Dermis blood vessel endothelial cell (primary cell): ENCODE data around the gene TNFRSF1A. TPM values are rescaled to one million over a fixed set of nuclear protein-coding genes. Genes with fewer than 3 reads are reported as not detected.
A peak's percentile ranks its signal among the peaks of the same experiment; 100 is the strongest.

ENCODE experiments used
- DNase-seq: peaks from one replicate; pipeline ENCODE4 v3.0.0; 2010
- total RNA-seq: library from RNA; depleted of rRNA; stranded (reverse); fragments of >200 nt; gene quantifications from 2 replicates; pipeline ENCODE4 v1.2.3, GENCODE V29; 2014

Gene TNFRSF1A
- total RNA-seq, 1 donor from 2014 or later: 67.6 TPM

DNA sequence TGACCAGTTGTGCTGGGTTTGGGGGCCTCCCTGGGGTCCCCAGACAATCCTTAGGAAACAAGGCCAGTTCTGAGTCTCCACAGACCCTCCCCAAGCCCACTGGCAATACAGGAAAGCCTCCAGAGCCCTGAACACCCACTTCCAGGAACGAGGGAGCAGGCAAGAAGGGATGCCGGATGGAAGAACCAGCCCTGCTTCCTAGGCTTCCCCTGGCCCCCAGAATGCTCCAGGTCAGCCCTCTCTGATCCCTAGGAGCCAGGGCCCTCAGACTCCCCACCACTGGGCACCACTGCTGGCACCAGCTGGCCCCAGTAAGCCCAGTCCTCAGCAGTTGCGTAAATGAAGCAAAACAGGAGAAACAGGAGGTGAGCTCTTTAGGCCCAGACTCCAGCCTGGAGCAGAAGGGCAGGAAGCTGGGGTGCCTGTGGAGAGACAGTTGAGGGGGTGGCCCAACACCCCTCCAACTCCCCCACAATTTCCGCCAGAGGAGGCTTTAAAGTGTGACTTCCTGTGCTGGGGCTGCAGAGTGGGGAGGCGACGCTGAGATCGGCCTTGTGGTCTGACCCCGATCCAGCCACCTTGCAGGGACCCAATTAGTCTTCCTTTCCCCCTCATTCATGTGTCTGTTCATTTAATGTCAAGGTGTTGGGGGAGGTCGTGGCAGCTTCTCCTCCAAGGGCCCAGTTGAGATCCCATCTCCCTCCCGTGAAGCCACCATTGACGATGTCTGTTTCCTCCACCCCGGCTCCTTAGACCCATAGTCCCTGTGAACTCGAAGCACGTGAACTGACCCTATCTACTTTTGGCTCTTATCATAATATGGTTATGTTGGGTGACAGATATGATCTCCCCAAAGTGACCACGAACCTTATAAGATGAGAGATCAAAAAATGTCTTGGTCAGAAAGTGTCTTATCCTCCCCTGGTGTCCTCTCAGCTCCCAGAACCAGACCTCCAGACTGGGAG lies 4.7 kb downstream of the TNFRSF1A start:
- no peak for DNase-seq

DNA sequence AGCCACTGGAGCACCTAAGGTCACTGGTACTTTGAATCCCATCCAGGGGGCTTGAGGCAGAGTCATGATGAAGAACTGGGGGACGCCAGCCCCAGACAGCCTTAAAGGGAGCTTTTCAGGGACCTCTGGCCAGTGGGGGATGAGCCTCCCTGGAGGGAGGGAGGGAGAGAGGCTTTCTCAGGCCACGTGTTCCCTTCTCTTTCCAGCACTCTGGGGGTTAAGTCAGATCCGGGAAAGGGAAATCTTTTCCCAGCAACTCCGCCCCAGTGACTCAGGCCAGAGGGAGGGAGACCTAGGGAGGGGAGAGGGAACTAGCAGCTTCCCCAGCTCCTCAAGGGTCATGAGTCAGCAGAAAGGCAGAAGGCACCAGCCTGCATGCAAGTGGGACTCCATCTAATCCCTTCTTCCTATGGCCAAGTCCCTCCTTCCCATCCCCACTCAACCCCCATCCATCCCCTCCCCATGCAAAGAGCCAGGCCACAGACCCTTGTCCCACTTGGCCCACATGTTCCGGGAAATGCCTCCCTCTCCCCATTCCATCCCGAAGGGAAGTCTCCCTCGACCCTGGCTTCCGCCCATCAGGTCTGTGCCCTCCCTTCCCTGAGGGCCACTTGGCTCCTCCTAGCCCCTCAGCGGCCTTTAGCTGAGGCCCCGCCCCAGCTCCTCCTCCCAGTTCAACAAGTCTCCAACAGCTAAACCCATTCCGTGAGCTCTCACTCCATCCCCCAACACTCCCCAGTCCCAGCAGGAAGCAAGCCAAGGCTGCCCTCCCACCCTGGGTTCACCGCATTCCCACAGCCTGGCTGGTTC lies 5.6 kb downstream of the TNFRSF1A start:
- DNase-seq: peak; percentile 99

DNA sequence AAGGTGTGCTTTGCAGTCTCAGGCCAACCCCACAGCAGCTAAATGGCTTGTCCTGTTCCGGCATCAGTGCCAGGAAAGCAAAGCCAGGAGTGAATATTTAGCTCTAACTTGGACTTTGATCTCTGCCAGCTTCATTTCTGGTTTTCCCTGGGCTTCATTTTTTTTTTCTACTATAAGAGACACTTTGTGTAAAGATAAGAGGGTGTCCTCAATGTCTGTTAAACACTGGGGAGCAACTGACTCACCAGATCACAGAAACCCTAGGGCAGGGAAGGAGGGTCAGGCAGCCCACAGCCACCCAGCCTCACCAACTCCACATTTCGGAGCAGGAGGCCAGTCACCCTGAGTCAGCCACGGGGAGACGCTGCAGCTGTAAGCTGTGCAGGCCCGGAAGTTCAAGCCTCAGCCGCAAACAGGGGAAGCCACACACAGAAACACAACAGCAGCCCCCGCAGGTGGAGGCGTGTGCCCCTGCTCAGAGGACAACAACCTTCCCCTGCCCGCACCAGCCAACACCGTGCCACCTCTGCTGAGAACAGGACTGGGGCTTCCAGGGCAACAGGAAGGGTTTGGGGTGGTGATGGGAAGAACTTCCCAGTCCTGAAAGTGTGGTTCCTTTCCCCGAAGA lies 6.3 kb downstream of the TNFRSF1A start:
- DNase-seq: peak; percentile 88

DNA sequence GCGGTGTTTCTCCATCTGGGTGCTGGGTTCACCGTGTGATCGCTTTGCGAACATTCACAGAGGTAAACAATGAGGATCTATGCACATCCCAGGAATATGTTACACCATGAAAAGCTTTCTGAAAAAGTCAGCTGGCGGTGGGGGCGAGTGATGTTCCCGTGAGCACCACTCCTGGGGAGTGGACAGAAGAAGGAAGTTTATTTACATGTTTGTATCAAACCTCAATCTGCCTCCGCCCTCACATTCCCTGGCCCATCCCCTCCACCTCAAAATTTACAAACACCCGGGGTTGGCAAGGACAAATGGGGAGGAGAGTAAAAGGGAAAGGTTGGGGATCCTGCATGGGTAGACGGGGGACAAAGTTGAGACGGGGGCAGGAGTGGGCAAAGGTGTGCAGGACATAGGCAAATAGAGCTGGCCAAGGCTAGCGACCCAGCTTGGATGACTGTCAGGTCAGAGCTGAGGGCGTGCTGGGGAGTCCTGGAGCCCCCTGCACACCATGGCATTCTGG lies 6.9 kb downstream of the TNFRSF1A start:
- no peak for DNase-seq

DNA sequence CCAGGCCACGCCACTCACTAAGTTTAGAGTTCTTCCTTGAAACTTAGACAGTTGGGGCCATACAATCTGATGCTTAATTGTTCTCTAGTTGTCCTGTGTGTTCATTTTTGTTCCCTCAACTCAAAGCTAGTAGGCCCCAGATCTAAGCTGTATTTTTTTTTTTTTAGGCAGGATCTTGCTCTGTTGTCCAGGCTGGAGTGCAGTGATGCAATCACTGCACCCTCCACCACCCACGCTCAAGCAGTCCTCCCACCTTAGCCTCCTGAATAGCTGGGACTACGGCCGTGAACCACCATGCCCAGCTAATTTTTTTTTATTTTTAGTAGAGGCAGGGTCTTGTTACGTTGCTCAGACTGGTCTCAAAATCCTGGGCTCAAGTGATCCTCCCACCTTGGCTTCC lies 7.5 kb downstream of the TNFRSF1A start:
- DNase-seq: no peak

DNA sequence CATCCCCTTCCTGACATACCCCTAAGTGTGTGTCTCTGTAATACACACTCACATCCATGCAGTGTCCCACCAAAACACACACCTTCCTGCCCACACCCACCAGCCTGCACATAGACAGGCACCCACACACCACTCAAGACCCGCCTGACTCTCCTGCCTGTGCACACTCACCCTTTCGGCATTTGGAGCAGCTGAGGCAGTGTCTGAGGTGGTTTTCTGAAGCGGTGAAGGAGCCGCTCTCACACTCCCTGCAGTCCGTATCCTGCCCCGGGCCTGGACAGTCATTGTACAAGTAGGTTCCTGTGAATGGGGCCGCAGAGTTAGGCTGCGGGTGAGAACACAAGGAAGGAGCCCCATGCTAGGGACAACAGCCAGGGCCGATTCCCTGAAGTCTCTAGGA lies 8.3 kb downstream of the TNFRSF1A start:
- no peak for DNase-seq

DNA sequence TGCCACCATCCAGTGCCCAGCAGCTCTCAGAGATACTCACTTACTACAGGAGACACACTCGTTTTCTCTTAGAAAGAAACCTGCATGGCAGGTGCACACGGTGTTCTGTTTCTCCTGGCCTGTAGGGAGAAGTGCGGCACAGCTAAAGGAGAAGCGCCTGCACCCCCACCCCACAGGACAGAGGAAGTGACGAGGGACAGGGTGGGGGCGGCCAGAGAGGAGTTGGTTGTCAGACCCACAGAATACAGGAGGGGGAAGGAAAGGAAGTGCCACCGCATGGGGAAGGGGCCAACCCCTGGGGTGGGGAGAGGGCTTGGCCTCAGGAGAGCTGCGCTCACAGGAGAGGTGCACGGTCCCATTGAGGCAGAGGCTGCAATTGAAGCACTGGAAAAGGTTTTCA lies 8.8 kb downstream of the TNFRSF1A start:
- no peak for DNase-seq

DNA sequence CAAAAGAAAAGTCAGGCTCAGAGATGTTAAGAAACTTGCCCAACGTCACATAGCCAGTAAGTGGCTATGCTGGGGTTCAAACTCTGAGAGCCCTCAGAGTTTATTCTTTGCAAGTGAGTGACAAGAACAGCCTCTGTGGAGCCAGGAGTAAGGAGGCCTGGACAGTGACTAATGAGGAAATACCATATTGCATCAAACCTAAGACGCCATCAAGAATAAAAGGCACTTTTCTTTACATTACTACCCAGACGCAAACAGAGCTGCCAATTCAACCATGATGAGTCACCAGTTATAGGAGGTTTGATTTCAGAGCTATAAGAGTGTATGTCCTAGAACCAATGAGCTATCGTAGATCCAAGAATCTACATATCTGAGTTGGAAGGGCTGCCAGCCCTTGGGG lies 9.4 kb downstream of the TNFRSF1A start:
- peak; percentile 36 for DNase-seq

DNA sequence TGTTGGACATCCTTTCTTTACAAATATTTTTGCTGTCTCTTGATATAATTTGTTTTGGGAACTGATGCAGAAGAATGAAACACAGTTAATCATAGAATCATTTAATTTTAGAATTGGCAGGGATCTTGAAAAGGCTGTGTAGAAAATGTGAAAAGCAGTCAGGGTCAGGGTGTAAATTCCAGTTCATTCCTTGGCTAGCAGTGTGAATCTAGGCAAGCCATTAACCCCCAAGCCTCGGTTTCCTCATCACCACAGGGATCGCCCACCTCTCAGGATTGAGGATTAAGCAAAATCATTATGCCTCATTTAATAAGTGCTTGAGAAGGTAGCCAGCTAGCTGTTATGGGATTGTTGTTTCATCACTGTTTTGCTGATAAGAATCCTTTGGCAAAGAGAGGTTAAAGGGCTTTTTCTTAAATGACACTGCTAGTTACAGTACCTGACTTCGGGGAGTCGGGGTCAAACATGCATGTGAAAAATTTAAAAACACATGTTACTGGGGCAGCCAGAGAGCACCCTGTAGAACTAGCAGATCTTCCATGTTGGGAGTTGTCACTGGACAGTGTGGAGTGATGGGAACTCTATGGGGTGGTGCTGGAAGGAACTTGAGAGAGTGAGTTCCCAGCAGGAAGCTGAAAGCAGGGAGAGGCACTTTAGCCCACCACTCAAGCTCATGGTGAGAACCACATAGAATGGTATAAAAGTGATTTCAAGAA lies 10.7 kb downstream of the TNFRSF1A start:
- DNase-seq: no peak

DNA sequence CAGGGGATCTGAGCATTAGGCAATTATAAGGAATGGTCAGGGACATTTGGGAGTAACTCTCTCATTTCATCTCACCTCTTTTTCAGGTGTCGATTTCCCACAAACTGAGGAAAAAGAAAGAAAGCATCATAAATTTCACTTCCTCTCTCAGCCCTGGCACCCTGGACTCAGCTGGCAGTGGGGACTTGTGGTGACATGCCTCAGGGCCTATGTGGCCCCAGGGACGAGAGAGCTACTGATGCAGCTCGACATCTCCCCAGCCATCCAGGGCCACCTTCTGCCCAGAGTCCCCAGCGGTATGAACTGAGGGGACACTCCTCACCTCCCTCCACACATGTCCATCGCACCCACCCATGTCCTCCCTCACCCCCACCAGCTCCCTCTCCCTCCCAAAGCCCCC lies 11.7 kb downstream of the TNFRSF1A start:
- DNase-seq: no peak

DNA sequence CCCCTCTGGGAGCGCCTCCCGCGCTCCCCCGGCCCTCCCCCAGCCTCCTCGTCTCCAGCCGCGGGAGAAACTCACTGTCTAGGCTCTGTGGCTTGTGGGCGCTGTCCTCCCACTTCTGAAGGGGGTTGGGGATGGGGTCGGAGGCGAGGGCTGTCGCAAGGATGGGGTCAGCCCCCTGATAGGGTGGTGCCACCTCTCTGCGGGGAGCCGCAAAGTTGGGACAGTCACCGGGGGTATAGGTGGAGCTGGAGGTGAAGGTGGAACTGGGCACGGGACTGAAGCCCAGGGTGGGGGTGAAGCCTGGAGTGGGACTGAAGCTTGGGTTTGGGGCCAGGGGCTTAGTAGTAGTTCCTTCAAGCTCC lies 12.2 kb downstream of the TNFRSF1A start:
- no peak for DNase-seq

DNA sequence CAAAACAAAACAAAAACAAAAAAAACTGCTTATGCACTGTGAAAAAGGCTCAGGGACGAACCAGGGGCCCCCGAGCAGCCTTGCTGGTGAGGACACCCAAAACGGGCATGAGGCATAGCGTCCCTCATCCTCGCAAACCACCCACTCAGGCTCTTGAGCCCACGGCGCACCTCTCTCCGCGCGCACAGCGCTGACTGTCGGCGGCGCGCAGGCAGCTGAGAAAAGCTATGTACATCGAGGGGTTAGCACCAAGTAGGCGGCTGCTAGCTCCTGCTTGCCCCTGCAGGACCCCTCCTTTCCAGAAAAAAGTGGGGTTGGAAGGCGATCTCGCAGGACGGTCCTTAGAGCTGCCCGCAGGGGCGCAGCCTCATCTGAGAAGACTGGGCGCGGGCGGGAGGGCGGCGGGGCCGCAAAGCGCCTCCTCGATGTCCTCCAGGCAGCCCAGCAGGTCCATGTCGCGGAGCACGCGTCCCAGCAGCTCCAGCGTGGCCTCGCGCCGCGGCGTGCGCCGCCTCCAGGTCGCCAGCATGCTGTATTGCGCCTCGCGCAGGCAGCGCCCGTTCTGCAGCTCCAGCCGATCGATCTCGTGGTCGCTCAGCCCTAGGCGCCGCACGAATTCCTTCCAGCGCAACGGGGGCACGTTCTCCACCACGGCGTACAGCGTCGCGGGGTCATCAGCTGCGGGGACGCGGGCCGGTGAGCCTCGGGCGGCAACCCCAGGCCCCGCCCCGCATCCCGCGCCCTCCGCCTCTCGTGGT lies 12.8 kb downstream of the TNFRSF1A start:
- no peak for DNase-seq

DNA sequence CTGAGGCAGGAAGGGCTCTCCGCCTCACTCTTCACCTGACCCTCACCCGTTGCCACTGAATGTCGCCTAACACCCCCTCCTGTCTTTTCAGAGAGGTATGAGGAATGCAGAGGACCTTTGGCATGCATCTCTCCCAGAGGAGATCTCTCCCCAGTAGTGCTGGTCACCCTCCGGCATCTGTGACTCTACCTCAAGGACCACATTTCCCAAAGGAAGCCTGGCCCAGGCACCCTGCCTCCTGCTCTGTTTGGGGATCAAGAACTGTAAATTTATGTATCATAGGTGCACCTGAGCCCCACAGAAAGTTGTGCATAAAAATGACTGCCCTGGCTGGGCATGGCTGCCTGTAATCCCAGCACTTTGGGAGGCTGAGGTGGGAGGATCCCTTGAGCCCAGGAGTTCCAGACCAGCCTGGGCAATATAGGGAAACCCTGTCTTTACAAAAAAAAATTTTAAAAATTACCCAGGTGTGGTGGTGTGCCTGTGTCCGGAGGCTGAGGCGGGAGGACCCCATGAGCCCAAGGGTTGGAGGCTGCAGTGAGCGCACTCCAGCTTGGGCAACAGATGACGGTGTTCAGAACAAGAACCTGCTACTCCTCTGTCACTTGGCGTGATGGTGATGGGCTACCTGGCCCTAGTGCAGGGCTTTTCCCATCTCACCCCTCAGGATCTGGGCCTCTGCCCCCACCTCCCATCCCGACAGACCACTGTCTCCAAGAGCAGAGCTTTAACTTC lies 13.7 kb downstream of the TNFRSF1A start:
- no peak for DNase-seq

DNA sequence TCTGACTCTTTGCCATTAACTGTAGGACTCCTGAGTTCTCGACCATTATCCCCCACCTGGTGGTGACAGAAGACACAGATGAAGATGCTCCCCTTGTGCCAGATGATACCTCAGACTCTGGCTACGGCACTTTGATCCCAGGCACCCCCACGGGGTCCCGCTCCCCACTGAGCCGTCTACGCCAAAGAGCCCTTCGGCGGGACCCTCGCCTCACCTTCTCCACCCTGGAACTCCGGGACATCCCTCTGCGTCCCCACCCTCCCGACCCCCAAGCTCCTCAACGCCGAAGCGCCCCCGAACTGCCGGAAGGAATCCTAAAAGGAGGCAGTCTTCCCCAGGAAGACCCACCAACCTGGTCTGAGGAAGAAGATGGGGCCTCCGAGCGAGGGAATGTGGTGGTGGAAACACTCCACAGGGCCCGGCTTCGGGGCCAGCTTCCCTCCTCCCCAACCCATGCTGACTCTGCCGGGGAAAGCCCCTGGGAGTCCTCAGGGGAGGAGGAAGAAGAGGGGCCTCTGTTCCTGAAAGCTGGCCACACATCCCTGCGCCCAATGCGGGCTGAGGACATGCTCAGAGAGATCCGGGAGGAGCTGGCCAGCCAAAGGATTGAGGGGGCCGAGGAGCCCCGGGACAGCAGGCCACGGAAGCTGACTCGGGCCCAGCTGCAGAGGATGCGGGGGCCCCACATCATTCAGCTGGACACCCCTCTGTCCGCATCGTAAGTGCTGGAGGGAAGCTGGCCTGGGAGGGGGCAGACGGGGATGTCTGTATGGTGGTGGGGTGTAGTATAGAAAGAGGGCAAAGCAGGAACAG lies 14.4 kb downstream of the TNFRSF1A start:
- DNase-seq: no peak

DNA sequence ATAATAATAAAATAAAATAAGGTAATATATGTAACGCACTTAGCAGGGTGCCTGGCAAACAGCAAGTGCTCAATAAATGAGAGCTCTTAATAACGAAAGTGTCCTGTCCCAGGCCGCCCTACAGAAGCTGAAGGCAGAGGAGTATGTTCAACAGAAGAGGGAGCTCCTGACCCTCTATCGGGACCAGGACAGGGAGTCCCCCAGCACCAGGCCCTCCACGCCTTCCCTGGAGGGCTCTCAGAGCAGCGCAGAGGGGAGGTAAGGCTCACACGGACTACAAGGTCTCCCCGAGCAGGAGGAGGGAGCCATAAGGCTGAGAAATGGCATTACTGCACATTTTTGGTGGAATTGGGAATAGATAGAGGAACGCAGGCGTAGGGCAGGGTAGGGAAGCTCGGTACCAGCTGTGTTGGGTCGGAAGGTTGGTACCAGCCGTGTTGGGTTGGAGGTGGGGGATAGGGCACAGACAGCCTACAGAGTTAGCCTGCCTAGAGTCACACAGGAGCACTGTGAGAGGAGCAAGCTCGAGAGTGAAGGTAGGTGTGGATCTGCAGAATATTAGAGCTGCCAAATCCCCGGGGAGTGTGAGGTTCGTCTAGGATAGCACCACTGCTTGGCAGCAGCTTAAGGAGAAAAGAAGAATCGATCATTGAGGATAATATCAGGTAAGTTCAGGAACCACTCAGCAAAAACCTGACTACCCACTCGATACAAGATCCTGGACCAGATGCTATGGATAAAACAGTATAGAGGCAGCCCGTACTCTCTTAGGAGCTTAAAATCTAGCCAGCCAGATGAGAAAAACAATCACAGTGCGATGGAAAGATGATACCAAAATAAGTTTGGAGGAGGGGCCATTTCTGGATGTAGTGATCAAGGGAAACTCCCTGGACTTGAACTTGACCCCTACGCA lies 15.3 kb downstream of the TNFRSF1A start:
- DNase-seq: peak; percentile 71

DNA sequence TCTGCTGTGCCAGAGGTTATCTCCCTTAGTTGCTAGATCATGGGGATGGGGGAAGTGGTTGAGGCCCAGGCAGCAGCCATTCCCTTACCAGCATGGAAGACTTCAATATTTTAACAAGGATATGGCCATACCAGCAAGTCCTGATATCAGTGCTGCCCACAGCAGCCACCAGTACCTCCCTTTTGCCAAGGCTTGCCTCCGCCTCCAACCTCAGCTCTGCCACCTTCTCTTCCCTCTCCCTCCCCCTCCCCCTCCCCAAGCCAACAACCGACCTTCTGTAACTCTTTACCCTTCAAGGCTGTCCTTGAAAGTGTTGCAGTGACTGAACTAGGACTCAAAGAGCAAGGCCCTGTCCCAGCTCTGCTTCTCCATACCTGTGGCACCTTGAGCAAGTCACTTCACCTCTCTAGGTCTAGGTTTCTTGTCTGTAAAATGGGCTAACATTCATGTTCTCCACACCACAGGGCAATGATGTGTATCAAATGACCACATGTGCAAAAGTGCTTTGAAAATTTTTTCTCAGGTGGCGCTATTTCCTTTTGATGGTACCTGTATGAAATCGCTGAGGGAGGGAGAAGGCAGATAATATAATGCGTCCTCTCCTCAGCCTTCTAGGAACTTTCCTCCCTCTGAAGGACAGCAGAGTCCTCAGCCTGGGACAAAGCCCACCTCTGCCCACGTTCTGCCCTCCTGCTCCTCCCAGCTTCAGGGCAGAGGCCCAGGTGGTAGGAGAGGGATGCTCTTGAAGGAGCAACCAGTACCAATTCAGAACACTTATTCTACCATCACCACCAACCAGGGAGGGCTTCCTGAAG lies 16.7 kb downstream of the TNFRSF1A start:
- peak; percentile 14 for DNase-seq

DNA sequence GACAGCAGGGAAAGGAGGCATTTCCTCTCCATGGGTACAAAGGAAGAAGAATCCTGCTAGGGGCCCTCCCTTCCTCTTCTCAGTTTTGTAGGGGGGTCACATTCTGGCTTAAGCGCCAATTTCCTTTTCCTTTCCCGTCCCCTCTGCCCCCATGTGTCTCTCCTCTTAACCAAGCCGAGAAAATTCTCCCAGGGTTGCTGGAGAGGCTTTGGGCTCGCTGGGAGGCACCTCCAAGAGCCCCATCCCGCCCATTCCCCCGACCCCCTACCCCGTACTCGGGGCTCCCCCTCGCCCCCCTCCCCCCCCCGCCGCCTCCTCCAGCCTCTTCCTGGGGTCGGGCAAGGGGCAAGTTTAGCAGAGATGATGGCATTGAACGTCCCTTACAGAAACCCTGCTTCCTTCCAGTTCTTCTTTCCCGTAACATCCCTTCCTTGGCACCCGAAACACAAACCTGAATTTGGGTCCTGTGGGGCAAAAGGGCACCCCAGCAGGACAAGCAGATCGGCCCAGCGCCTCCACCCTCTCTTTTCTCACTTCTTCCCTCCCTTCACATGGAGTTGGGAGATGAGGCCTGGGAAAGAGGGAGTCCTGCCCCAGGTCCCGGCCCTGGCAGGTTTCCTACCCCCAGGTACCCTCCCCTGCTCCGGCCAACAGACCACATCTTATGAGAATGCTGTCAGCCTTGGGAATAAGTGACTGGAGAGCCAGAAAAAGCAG lies 17.7 kb downstream of the TNFRSF1A start:
- DNase-seq: no peak
